ENCODE results near the gene TSPAN32. TPM values are rescaled to one million over a fixed set of nuclear protein-coding genes. Genes with fewer than 3 reads are reported as not detected.

TSPAN32 gene
- total RNA-seq, 1 experiment from 2014 or later: not detected

DNA sequence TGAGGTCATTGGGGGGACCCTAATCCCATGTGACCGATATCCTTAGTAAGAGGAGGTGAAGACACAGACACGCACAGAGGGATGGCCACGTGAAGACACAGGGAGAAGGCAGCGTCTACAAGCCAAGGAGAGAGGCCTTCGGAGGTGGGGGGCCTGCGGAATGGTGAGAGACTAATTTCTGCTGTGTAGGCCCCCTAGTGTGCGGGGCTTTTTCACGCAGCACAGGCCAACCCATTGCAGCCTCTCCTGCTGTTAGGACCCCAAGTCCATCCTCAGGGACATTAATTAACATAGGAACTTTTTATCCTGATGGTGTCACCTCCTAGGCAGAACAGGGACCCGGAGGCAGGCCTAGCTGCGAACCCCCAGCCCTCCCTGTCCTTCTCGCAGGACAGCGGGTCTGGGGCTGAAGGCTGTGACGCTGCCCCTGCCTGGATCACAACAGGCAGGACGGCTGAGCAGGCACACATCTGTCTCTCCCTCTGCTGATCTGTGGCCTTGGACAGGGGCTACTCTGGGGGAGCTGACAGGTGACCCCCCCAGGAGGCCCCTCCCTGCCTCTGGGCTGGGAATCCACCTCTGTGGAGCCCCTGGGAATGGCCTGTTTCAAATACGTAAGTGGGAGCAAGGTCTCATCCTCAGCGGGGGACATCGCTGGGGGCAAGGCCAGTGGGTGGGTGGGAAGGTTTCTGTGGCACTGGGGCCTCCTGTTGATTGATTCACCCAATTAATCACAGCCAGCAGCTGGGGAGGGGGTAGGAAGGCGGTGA lies 39.3 kb upstream of the TSPAN32 start:
- ChIA-PET CTCF (no interaction called here), POLR2A (ENCODE audit: low non-redundant PET) (no interaction called here)

DNA sequence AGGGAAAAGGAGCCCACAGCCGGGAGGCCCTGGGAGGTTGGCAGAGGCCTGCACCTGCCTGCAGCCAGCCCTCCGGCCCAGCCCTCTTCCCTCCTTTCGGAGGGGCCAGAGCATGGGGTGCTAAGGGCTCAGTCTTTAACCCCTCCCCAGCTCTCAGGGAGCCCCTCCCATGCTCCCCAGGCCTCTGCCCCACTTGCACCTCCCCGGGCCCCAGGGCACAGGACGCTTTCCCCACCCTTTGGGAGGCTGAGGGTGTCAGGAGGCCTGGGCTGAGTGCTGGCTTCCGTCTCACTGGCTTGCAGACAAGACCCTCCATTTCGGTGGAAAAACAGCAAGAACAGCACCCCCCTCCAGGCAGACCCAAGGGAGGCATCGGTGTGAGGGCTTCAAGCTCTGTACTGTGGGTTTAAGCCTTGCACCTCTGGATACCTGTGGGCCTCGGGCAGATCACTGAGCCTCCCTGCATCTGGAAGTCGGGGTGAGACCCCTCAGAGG lies 38.7 kb upstream of the TSPAN32 start:
- CTCF ChIA-PET: interaction anchor here (0.6 kb wide), 1 partner anchor 124 kb away, joined by 8 read pairs; no protein-coding TSS in a partner anchor
- Histone ChIP-seq H3K9me3 (ENCODE audit: low read depth, low read length, poor library complexity, severe bottlenecking) (no peaks in the 10 kb centered on the region), H3K36me3 (ENCODE audit: insufficient read depth, low read length, poor library complexity, severe bottlenecking) (no peaks in the 10 kb centered on the region), H3K4me1 (ENCODE audit: insufficient read depth, low read length, poor library complexity, severe bottlenecking) (no peaks in the 10 kb centered on the region), H3K27me3 (replicated peaks; ENCODE audit: insufficient read depth, low read depth, low read length, poor library complexity) (peaks cover 4% of the 10 kb centered on the region), H3K27ac (ENCODE audit: low read depth, low read length, poor library complexity, severe bottlenecking) (no peak overlapping the region), H3K4me3 (ENCODE audit: low read depth, low read length, poor library complexity, severe bottlenecking) (no peak overlapping the region)
- POLR2A ChIA-PET (ENCODE audit: low non-redundant PET): no interaction called here
- no peak for DNase-seq (ENCODE audit: low spot score)
- intact Hi-C loops (cut with micrococcal nuclease; ENCODE audit: unreplicated experiment): no loop called here
- TF ChIP-seq CTCF (conservative IDR thresholded peaks at IDR 0.05; ENCODE audit: low read depth, low read length) (no peak), EZH2 (IDR thresholded peaks at IDR 0.05; ENCODE audit: borderline replicate concordance, low read depth, low read length, poor library complexity, severe bottlenecking) (no peak)
- BruUV-seq (replicated peaks): no TSS peak

More for the DNA sequence above, 39.3 kb upstream of the TSPAN32 start:
- no peak for DNase-seq (ENCODE audit: low spot score)
- H3K27ac ChIP-seq (ENCODE audit: low read depth, low read length, poor library complexity, severe bottlenecking): no peak overlapping the region
- intact Hi-C loops (cut with micrococcal nuclease; ENCODE audit: unreplicated experiment): no loop called here
- H3K4me3 ChIP-seq (ENCODE audit: low read depth, low read length, poor library complexity, severe bottlenecking): no peak overlapping the region
- H3K4me1 ChIP-seq (ENCODE audit: insufficient read depth, low read length, poor library complexity, severe bottlenecking): no peaks in the 10 kb centered on the region
- H3K27me3 ChIP-seq (replicated peaks; ENCODE audit: insufficient read depth, low read depth, low read length, poor library complexity): no peaks in the 10 kb centered on the region
- TF ChIP-seq EZH2 (IDR thresholded peaks at IDR 0.05; ENCODE audit: borderline replicate concordance, low read depth, low read length, poor library complexity, severe bottlenecking) (no peak), CTCF (conservative IDR thresholded peaks at IDR 0.05; ENCODE audit: low read depth, low read length) (no peak)
- no peaks in the 10 kb centered on the region for H3K36me3 ChIP-seq (ENCODE audit: insufficient read depth, low read length, poor library complexity, severe bottlenecking)
- no peaks in the 10 kb centered on the region for H3K9me3 ChIP-seq (ENCODE audit: low read depth, low read length, poor library complexity, severe bottlenecking)
- BruUV-seq (replicated peaks): no TSS peak

GRCh38 chr11:2263724-2264360 lies 38.0 kb upstream of the TSPAN32 start:
- no peak for DNase-seq (ENCODE audit: low spot score)
- no peak overlapping the region for H3K27ac ChIP-seq (ENCODE audit: low read depth, low read length, poor library complexity, severe bottlenecking)
- intact Hi-C loops (cut with micrococcal nuclease; ENCODE audit: unreplicated experiment): no loop called here
- H3K4me1 ChIP-seq (ENCODE audit: insufficient read depth, low read length, poor library complexity, severe bottlenecking): no peaks in the 10 kb centered on the region
- TF ChIP-seq CTCF (conservative IDR thresholded peaks at IDR 0.05; ENCODE audit: low read depth, low read length): no peak
- TF ChIP-seq EZH2 (IDR thresholded peaks at IDR 0.05; ENCODE audit: borderline replicate concordance, low read depth, low read length, poor library complexity, severe bottlenecking): no peak
- no peaks in the 10 kb centered on the region for H3K9me3 ChIP-seq (ENCODE audit: low read depth, low read length, poor library complexity, severe bottlenecking)
- peaks cover 11% of the 10 kb centered on the region for H3K27me3 ChIP-seq (replicated peaks; ENCODE audit: insufficient read depth, low read depth, low read length, poor library complexity)
- CTCF ChIA-PET: interaction anchor here (0.6 kb wide), 1 partner anchor 125 kb away, joined by 8 read pairs; no protein-coding TSS in a partner anchor
- POLR2A ChIA-PET (ENCODE audit: low non-redundant PET): no interaction called here
- H3K4me3 ChIP-seq (ENCODE audit: low read depth, low read length, poor library complexity, severe bottlenecking): no peak overlapping the region
- no peaks in the 10 kb centered on the region for H3K36me3 ChIP-seq (ENCODE audit: insufficient read depth, low read length, poor library complexity, severe bottlenecking)
- no TSS peak for BruUV-seq (replicated peaks)

Measured in A673 (cell line).